MV-4-11 (cell line): ENCODE data around the gene SYCN.
A peak's percentile ranks its signal among the peaks of the same experiment; 100 is the strongest.
"Not testable (repeated sequence)": the region's sequence is repeated elsewhere in the genome, so short reads cannot be mapped to it uniquely, and the experiment has no call there.

Source experiments
- DNase-seq: peaks from one replicate; lab custom pipeline; 2025; lab: John Stamatoyannopoulos, UW

The SYCN gene, protein sequence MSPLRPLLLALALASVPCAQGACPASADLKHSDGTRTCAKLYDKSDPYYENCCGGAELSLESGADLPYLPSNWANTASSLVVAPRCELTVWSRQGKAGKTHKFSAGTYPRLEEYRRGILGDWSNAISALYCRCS

GRCh38 chr19:39203372-39204341 is at the start of gene SYCN:
TSS of gene SYCN (minus strand) at chr19:39204263. CDS start at chr19:39204254, 9 bp downstream.
- no peak for DNase-seq

DNA sequence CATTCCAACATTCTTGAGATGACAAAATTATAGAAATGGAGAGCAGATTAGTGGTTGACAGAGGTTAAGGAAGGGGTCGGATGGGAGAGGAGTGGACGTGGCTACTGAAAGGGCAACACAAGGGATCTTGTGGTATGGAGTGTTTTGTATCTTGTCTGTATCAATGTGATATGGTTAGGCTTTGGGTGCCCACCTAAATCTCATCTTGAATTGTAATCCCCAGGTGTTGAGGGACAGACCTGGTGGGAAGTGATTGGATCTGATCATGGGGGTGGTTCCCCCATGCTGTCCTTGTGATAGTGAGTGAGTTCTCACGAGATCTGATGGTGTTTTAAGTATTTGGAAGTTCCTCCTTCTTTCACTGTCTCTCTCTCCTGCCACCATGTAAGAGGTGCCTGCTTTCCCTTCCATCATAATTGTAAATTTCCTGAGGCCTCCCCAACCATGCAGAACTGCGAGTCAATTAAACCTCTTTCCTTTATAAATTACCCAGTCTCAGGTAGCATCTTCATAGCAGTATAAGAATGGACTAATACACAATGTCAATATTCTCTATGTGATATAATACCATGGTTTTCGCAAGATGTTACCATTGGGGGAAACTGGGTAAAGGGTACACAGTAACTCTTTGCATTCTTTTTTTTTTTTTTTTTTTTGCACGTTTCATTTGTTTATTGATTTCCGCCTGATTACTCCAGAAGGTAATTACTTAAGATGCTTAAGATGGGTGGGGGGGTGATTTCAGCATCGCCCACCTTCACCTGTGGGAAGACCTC is 49.5 kb upstream of the SYCN start:
- DNase-seq: no peak

- no peak for DNase-seq
Observed at GRCh38 chr19:39252458-39252857, 48.4 kb upstream of the SYCN start.

GRCh38 chr19:39251846-39252245 is 47.8 kb upstream of the SYCN start:
- DNase-seq: no peak

GRCh38 chr19:39251081-39251480 is 47.0 kb upstream of the SYCN start:
- DNase-seq: no peak

GRCh38 chr19:39248806-39249205 is 44.7 kb upstream of the SYCN start, which contains the start of gene IFNL4:
TSS of gene IFNL4 (minus strand) at chr19:39248856.
- DNase-seq: no peak

- DNase-seq: no peak
Observed at GRCh38 chr19:39247701-39248664, 43.9 kb upstream of the SYCN start.

DNA sequence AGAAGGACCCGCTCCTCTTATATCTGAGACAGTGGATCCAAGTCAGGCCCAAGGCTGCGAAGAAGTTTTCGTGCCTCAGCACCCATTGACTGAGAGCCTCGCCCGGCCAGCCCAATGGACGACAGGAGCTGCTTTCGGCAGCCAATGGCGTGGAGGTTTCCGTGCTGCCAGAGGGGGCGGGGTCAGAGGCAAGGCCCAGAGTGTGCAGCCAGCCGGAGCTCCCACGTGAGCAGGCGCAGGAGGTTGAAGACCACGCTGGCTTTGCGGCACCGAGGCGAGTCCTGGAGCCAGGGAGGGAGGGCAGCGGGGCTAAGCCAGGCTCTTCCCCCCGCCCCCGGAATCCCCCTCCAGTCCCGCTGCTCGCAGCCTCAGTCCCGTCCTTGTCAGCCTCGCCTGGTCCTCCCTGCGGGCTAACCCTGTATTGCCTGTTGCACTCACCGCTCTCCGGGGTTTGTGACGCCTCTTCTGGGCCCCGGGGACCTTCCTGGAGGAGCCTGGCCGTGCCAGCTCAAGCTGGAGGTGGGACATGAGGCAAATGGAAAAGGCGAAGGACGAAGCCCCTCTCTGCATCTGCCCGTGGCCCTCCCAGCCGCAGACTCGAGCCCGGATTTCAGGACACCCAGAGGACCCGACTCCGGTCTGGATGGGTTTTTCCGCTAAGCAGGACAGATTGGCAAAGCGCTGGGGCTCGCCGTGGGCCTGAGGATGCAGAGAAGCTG is 43.0 kb upstream of the SYCN start:
- DNase-seq: no peak

- not testable (repeated sequence) for DNase-seq
Observed at GRCh38 chr19:39245166-39245565, 41.1 kb upstream of the SYCN start.

GRCh38 chr19:39244410-39245100 is 40.5 kb upstream of the SYCN start, which contains the start of gene IFNL3:
TSS of gene IFNL3 (minus strand) at chr19:39245006. CDS start at chr19:39244967, 39 bp downstream.
- not testable (repeated sequence) for DNase-seq

GRCh38 chr19:39243741-39244140 is 39.7 kb upstream of the SYCN start:
- not testable (repeated sequence) for DNase-seq

GRCh38 chr19:39240421-39240820 is 36.4 kb upstream of the SYCN start:
- peak; percentile 34 for DNase-seq

DNA sequence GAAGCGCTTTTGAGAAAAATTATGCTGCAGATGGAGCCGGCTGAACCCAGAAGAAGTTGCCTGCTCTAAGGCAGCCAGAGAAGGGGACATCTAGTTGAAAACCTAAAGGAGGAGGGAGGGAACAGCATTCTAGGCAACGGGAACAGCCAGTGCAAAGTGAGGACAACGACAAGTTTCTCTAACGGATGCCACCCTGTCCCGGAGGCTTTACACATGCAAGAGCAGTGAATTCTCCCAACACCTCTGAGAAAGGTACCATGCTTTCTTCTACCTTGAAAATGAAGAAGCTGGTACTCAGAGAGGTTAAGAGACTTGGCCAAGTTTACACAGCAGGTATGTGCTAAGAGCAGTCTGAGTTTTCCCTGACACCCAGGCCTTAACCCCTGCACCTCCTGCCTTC is 34.9 kb upstream of the SYCN start:
- no peak for DNase-seq

GRCh38 chr19:39238209-39238608 is 34.1 kb upstream of the SYCN start:
- DNase-seq: no peak

DNA sequence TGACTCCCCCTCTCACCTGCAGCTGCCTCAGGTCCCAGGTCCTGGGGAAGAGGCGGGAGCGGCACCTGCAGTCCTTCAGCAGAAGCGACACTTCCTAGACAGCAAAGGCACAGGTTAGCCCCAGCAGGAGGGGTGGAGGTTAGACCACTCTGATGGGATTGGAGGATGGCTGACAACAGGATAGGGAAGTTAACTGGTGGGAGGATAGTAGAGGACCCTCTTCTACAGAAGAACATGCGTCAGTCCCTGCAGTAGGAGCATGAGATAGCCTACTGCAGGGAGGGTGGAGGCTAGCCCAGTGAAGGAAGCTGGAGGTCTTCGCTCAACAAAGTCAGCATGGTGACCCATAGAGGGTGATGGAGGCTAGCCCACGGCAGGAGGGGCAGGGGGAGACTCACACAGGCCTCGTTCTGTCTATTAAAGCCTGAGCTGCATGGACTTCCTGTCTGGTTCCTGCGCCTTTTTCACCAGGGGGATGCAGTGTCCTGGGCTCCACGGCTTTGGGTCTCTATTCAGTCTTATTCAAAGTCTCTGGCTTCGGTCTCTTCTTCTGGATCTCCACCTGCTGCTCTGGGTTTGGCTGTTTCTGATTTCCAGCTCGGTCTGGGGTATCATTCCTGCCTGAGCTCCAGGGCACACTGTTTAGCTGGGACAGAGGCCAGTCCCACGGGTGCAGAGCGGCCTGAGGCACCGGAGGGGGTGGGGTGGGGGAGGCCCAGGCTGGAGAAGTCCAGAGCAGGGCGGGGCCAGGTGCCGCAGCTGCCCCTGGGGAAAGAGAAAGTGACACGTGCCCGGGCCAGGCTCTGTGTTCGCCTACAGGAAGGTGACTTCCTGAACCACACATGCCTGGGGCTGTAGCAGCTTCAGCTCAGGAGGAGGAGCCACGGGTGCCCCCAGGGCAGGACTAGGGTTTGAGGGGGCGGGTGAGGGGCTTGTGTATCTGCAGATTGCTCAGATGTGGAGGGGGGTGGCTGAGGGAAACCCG is 33.4 kb upstream of the SYCN start:
- DNase-seq: no peak

GRCh38 chr19:39236527-39236926 is 32.5 kb upstream of the SYCN start:
- DNase-seq: no peak

DNA sequence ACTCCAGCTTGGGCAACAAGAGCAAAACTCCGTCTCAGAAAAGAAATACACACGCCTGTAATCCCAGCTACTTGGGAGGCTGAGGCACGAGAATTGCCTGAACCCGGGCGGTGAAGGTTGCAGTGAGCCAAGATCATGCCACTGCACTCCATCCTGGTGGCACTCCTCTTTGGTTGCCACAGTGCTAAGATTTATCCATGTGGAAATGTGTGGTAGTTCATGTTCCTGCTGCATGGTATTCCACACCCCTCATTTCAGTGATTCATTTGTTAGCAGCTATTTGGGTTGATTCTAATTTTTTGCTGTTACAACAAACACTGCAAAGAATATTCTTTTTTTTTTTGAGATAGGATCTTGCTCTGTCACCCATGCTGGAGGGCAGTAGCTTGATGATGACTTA is 28.6 kb upstream of the SYCN start:
- DNase-seq: no peak

DNA sequence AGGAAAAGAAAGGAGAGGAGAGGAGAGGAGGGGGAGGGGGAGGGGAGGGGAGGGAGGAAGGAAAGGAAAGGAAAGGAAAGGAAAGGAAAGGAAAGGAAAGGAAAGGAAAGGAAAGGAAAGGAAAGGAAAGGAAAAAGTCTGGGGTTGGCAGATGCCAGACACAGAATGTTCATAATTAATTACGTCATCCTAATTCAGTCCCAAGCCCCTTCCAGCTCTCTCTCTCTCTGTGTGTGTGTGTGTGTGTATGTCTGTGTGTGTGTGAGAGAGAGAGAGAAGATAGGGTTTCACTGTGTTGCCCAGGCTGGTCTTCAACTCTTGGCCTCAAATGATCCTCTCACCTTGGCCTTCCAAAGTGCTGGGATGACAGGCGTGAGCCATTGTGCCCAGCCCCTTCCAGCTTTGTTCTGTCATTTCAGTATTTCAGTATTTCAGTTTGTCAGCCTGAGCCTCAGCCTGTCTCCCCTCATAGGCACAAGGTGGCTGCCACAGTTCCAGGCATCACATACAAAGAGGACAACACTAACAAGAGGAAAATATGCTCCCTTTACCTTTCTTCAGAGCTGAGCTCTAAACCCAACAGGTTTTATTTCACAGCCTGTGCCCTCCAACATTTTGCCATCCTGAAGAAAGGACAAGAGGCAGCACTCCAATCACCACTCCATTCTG is 26.2 kb upstream of the SYCN start:
- no peak for DNase-seq
